Spleen (tissue), 7 donors: Measurements from ENCODE around the gene NFIB.

Source experiments
- POLR2A ChIP-seq, 3 donors: fragments of 450-650 bp; IDR thresholded peaks; one replicate each; pipeline ENCODE4 v1.5.1; 2017; ENCODE audit warnings: antibody characterized with exemption in 3 of 3, mild to moderate bottlenecking in 1 of 3
- POLR2AphosphoS5 ChIP-seq, 3 donors: sonication (generic); formaldehyde crosslinking; IDR thresholded peaks; one replicate each; pipeline ENCODE4 v1.5.1; 2017; ENCODE audit warnings: antibody characterized with exemption in 3 of 3
- TF ChIP-seq, protein P1 (sequence below), 11 experiments: fragments of 200-600 bp in 7 of 11; fragments of 450-650 bp in 4 of 11; sonication (generic) in 4 of 11; IDR thresholded peaks in 8 of 11; conservative IDR thresholded peaks in 3 of 11; 1 replicate in 7 of 11; 2 replicates in 4 of 11; pipeline versions ENCODE4 v1.4.0 to v1.8.0; 2016 to 2021; ENCODE audit warnings: antibody characterized with exemption in 11 of 11, inconsistent platforms in 4 of 11, mild to moderate bottlenecking in 1 of 11
- donor health status: DM: no; HTN: no; CAD: no; lungs with moderate emphysema.
- donor health status: DM: no; HTN: no; CAD: no.
- donor health status: DM: no; HTN: no; CAD: no.

DNA sequence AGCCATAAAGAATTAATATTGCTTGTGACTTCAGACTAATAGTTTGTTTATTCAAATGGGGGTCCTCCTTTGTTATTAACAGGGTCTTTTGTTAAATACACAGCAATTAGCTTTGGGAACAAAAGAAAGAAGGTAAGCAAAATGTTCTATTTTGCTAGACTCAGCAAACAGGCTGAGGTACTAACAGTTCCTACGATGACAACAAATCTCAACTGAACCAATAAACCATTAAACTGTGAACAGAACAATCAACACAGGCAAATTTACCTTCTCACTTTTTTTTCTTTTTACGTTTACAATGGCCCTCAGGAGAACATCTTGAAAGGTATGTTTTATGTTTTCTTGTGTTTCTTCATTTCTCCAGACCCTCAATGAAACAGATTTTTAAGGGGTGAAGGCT lies 207.2 kb downstream of the NFIB start:
- TF ChIP-seq, protein P1, sequence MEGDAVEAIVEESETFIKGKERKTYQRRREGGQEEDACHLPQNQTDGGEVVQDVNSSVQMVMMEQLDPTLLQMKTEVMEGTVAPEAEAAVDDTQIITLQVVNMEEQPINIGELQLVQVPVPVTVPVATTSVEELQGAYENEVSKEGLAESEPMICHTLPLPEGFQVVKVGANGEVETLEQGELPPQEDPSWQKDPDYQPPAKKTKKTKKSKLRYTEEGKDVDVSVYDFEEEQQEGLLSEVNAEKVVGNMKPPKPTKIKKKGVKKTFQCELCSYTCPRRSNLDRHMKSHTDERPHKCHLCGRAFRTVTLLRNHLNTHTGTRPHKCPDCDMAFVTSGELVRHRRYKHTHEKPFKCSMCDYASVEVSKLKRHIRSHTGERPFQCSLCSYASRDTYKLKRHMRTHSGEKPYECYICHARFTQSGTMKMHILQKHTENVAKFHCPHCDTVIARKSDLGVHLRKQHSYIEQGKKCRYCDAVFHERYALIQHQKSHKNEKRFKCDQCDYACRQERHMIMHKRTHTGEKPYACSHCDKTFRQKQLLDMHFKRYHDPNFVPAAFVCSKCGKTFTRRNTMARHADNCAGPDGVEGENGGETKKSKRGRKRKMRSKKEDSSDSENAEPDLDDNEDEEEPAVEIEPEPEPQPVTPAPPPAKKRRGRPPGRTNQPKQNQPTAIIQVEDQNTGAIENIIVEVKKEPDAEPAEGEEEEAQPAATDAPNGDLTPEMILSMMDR (IDR thresholded peaks at IDR 0.05 in 8 of 11, conservative IDR thresholded peaks at IDR 0.05 in 3 of 11), result no peak
- no peak for TF ChIP-seq POLR2A (IDR thresholded peaks at IDR 0.05)
- no peak for TF ChIP-seq POLR2AphosphoS5 (IDR thresholded peaks at IDR 0.05)
